GM12873 (cell line): ENCODE results near the gene PMS2.

Experiments used
- TF ChIP-seq, protein P1 (sequence below): IDR thresholded peaks from 2 replicates; pipeline ENCODE4 v1.5.1; 2012; ENCODE audit warnings: low read depth, mild to moderate bottlenecking, moderate library complexity, low read length, control low read depth; ENCODE audit not compliant: insufficient read depth; ENCODE audit errors: missing control alignments

Gene PMS2, protein sequence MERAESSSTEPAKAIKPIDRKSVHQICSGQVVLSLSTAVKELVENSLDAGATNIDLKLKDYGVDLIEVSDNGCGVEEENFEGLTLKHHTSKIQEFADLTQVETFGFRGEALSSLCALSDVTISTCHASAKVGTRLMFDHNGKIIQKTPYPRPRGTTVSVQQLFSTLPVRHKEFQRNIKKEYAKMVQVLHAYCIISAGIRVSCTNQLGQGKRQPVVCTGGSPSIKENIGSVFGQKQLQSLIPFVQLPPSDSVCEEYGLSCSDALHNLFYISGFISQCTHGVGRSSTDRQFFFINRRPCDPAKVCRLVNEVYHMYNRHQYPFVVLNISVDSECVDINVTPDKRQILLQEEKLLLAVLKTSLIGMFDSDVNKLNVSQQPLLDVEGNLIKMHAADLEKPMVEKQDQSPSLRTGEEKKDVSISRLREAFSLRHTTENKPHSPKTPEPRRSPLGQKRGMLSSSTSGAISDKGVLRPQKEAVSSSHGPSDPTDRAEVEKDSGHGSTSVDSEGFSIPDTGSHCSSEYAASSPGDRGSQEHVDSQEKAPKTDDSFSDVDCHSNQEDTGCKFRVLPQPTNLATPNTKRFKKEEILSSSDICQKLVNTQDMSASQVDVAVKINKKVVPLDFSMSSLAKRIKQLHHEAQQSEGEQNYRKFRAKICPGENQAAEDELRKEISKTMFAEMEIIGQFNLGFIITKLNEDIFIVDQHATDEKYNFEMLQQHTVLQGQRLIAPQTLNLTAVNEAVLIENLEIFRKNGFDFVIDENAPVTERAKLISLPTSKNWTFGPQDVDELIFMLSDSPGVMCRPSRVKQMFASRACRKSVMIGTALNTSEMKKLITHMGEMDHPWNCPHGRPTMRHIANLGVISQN

DNA sequence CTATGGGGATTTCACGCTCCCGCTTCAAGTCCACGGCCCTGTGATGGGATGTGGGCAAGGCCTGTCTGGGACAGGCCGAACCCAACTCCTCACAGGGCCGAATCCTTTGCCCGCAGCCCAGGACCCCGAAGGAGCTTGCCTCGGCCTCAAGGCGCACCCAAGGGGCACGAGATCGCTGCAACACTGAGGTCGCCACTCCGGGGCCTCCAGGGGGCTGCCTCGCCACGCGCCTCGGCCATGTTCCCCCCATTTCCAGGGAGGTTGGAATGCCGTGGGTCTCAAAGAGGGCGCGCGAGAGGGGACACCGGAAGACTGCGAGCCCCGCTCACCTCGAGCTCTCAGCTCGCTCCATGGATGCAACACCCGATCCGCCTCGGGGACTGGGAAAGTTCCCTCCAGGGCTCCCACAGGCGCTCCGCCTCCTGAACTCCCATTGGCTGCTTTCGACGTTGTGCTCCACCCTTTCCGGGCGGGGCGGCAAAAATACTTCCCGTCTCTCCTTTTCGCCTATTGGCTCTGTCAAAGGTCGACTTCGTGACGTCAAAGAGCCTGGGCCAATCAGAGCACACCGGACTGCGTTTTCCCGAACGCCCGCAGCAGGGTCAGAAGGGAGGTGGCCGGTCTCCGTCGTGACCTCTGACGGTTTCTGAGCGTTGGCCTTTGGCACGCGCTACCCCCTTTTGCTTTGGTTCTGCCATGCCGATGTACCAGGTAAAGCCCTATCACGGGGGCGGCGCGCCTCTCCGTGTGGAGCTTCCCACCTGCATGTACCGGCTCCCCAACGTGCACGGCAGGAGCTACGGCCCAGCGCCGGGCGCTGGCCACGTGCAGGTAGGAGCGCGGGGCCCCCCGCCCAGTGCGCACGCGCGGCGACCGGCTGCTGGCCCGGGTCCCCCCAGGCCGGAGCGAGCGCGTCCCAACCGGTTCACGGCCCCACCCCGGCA lies at the start of gene PMS2, which contains the start of gene AIMP2:
PMS2 (minus strand) TSS at position 382 of the 944 bp plus-strand sequence; CDS start at position 352, 30 bp downstream.
AIMP2 (plus strand) TSS at position 605 of the 944 bp plus-strand sequence; CDS start at position 697, 92 bp downstream.
- TF ChIP-seq, protein P1, sequence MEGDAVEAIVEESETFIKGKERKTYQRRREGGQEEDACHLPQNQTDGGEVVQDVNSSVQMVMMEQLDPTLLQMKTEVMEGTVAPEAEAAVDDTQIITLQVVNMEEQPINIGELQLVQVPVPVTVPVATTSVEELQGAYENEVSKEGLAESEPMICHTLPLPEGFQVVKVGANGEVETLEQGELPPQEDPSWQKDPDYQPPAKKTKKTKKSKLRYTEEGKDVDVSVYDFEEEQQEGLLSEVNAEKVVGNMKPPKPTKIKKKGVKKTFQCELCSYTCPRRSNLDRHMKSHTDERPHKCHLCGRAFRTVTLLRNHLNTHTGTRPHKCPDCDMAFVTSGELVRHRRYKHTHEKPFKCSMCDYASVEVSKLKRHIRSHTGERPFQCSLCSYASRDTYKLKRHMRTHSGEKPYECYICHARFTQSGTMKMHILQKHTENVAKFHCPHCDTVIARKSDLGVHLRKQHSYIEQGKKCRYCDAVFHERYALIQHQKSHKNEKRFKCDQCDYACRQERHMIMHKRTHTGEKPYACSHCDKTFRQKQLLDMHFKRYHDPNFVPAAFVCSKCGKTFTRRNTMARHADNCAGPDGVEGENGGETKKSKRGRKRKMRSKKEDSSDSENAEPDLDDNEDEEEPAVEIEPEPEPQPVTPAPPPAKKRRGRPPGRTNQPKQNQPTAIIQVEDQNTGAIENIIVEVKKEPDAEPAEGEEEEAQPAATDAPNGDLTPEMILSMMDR: peak; percentile 30

DNA sequence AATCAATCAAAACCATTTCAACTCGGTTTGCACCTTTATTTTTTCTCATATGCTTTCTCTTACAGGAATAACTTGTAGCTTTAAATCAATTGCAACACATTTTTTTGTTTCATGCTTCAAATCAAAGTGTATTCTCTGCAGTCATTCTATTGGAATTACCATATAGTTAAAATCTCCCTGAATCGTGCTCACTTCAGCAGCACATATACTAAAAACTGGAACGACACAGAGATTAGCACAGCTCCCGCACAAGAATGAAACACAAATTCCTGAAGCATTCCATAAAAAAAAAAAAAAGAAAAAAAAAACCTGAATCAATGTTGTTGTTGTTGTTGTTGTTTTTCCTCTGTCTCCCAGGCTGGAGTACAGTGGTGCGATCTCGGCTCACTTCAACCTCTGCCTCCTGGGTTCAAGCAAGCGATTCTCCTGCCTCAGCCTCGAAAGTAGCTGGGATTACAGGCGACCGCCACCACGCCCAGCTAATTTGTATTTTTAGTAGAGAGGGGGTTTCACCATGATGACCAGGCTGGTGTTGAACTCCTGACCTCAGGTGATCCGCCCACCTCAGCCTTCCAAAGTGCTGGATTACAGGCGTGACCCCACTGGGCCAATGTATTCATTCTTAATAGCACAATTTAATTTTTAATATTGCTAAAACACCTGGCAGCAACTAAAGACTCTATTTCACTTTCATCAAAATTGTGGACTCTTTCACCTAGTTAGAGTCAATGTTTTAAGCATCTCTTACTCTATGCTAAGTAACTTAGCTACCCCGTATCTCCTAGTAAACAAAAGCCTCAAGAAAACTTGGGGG lies 48.7 kb upstream of the PMS2 start:
- TF ChIP-seq, protein P1: no peak

DNA sequence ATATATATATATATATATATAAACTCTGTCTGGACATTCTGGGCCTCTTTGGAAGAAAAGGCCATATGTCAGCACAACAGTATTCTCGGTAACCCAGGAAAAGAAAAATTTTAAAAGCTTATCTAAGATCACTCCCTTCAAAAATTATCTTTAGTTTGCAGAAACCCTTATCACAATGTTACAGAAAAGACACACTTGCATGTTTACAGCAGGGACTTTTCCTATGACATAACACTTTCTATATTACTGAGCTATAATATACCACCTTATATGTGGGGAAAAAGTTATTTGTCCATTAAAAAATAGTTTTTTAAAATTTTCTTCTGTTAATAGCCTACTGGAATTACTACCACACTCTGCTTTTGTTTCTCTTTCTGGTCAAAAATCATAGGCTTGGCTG lies 47.8 kb upstream of the PMS2 start:
- TF ChIP-seq, protein P1: no peak

DNA sequence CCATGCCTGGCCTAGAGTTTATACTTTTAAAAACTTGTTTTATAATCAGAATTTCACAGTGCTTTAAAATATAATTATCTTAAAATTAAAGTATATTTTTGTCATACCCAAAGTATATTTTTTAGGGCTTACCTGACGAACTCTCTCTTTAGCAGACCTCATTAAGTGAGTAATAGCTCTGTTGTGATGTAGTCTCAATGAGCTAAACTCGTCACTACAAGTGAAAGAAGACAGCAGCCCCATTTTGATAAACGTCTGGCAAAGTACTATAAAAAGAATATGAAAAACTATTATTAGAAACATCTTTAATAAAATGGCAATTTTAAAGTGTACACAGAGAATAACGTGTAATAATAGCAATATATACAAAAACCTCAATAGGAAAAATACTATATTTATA lies 40.9 kb upstream of the PMS2 start:
- TF ChIP-seq, protein P1: no peak

DNA sequence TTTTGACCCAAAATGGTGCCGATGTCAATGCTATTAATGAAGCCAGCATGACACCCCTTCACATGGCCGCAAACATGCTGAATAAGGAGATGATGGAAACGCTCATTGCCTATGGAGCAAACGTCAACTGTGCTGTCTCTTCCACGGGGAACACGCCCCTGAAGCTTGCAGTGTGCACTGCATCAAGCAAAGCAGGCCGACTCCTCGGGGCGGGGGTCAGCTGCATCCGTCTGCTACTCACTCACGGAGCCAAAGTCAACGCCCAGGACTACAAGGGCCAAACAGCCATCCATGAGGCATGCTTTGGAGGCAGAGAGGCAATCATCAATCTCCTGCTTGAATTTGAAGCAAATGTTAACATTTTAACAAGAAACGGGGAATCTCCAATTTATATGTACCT lies 26.8 kb upstream of the PMS2 start:
- TF ChIP-seq, protein P1: no peak

DNA sequence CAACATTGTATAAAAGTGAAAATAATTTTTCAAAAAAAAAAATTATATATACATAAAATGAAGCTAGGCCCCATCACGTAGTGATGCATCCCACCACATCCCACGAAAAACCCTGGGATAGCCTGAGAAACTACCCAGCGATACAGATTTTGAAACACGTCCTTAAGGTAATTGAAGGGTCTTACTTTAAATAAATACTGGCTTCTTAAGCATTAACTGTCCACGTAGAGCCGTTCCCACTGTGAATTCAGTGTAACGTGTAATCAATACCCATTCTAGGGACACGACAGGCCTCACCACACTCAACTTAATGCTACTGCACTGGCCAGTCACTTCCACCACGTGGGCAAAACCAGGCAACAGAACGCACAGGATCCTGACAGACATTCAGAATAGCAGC lies 26.3 kb upstream of the PMS2 start:
- TF ChIP-seq, protein P1: no peak
